Subcutaneous adipose tissue (tissue), 4 donors: Measurements from ENCODE around the gene LSP1. TPM values are rescaled to one million over a fixed set of nuclear protein-coding genes. Genes with fewer than 3 reads are reported as not detected.

ENCODE experiments used
- CTCF ChIP-seq: fragments of 450-650 bp; IDR thresholded peaks from one replicate; pipeline ENCODE4 v1.5.1; 2016; ENCODE audit warnings: low read depth, mild to moderate bottlenecking, control low read depth, antibody characterized with exemption, moderate library complexity
- total RNA-seq, 4 donors: library from RNA; depleted of rRNA; stranded (reverse); fragments of >200 nt; gene quantifications; one replicate each; pipeline ENCODE4 v1.1.0, GENCODE V29; 2016

LSP1 gene
- total RNA-seq, 4 donors from 2014 or later = 15.8 to 196 (median 73.4) TPM

DNA sequence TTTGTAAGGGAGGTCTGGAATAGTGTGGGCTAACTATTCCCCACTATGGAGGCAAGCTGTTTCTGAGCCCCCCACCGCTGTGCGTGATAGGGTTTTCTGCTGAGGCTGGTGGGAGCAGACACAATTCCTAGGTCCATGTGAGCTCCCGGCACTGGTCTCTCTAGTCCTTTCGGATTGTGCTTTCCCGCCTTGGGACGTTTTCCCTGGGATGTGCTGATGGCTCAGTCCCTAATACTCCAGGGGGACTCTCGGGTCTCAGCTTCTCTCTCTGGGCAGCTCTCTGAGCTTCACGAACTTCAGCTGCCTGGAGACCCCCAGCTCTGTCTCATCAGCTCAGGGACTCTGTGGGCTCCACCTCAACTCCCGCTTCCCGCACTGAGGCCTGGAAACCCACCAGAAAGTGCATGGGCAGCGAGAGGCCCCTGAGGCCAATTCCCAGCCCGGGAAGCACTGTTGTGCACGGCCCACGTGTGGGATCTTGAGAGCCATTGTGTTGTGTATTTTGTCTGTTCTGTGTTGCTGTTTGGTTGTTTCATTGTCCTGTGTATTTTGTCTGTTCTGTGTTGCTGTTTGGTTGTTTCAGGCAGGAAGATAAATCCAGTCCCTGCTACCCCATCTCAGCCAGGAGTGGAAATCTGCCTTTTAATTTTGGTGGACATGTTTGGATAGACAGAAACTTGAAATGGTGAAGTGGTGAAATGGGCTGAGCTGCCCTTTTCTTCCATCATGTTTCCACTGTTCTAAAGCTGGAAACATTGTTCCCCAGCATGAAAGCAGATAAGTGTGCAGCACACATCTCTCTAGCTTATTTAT is 53.9 kb downstream of the LSP1 start:
- TF ChIP-seq CTCF = no peak

DNA sequence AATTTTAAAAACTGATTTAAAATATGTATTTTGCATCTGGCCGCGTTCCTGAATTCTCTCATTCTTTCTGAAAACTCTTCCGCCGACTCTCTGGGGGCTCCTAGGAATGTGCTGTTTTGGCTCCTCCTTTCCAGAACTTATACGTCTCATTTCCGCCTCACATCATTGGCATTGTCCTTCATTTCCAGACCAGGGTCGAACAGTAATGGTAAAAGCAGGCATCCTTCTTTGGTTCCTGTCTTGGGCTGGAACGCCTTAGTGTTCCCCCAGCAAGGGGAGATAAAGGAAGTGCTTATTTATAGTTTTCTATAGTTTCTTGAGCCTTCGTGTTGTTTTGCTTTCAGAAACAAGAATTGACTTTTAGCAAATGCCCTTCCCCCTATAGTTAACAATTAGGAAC is 55.7 kb downstream of the LSP1 start:
- no peak for TF ChIP-seq CTCF

GRCh38 chr11:1909524-1909923 is 56.6 kb downstream of the LSP1 start:
- no peak for TF ChIP-seq CTCF

DNA sequence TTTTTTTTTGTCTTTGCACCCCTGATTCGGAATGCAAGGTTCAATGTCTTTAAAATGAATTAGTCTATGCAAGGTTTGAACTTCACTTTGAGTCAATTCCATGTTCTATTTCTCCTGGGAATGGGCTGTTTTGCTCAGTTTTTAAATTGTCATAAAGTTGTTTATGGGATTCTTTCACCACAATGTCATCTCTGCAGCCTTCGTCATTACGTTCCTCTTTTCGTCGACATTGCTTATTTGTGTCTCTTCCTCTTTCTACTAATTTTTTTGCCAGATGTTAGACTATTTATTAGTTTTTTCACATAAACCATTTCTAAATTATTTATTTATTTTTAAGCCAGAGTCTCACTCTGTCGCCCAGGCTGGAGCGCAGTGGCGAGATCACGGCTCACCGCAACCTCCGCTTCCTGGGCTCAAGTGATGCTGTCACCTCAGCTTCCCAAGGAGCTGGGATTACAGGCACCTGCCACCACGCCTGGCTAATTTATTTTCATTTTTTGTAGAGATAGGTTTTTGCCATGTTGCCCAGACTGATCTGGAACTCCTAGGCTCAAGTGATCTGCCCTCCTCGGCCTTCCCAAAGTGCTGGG is 59.5 kb downstream of the LSP1 start:
- TF ChIP-seq CTCF = no peak

DNA sequence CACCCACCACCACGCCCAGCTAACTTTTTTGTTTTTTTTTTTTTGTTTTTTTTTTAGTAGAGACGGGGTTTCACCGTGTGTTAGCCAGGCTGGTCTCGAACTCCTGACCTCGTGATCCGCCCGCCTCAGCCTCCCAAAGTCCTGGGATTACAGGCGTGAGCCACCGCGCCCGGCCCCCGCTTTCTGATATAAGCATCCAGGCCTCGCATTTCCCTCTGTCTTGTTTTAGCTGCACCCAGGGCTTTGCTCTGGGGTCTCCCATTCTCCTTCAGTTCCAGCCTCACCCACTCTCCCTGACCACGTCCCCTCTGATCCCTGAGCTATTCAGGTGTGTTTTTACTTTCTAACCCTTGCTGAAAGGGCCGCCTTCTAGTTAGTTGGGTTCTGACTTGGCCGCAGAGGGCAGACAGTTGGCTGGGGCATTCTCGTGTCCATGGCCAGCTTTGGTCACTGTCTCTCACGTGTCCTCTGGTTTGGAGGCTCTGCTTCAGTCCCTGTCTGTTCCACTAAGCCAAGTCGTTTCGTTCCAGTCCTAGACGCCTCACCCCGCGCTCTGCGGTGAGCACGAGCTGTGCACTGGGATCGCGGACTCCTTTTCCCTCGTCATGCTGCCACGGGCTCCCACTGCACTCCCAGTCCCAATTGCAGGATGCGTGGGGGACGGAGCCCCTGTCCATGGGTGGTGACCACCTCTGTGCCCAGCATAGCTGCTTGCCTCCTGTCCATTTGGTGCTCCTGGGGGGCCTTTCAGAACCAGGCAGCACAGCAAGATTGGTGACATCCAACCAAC is 60.6 kb downstream of the LSP1 start:
- no peak for TF ChIP-seq CTCF

GRCh38 chr11:1915795-1916131 is 62.9 kb downstream of the LSP1 start:
- no peak for TF ChIP-seq CTCF

- no peak for TF ChIP-seq CTCF
These were observed 63.5 kb downstream of the LSP1 start for GRCh38 chr11:1916132-1916985.
